HG03378 (cell line): ENCODE measurements around the gene TMEM11.
A peak's percentile ranks its signal among the peaks of the same experiment; 100 is the strongest.

Experiments used
- ATAC-seq: cut with Tn5 transposase; IDR thresholded peaks from one replicate; pipeline ENCODE4 v1.9.1; 2021; ENCODE audit warnings: mild to moderate bottlenecking, moderate library complexity; ENCODE audit not compliant: unreplicated experiment

TMEM11 gene

DNA sequence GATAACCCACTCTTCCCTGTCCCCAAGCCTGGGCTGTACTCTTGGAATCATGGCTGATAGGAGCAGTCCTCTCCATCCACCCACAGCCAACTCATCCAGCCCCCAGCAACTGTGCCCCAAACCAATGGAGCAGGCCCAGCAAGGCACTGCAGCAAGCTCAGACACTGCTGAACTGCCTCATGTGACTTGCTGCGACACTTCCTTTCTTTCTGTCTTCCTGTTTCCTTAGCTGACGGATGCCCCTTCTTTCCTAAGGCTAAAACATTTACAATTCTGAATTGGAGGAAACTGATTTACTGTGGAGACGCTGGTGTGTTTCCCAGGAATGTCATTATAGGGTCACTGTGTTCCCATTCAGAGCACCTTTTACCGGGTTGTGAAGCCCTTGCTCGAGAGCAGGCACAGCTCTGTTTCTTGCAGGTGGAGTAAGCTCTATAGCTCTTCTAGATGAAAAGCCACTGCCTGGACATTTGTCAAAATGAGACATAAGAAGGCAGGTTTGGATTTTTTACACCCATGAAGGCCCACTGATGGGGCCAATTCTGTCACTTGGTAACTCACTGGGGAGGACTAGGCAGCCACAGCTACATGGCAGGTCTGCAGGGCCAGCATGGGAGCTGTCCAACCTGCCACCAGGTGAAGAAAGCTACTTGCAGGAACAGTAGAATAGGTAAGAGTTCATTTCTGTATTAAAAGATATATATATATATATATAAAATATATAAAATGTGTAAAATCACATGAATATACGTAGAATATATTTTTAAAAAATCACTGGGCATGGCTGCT lies 27.4 kb downstream of the TMEM11 start:
- ATAC-seq, result no peak

DNA sequence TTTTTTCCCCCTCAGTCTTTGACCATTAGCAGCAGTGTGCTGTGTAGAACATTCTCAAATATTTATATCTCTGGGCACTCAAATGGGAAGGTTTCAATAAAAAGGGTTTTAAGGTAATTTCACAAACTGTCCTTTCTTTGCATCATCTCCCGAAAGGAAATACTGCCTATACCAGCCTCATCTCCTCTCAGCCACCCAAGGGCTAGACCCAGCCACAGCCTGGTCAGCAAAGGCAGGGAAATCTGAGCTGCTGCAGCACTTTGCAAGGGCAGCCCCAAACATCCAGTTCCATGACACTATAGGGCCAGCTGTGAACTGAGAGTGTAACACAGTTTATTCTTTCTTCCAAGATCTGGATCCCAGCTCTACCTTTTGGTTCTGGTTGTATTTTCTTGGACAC lies 28.9 kb downstream of the TMEM11 start:
- ATAC-seq, result no peak

DNA sequence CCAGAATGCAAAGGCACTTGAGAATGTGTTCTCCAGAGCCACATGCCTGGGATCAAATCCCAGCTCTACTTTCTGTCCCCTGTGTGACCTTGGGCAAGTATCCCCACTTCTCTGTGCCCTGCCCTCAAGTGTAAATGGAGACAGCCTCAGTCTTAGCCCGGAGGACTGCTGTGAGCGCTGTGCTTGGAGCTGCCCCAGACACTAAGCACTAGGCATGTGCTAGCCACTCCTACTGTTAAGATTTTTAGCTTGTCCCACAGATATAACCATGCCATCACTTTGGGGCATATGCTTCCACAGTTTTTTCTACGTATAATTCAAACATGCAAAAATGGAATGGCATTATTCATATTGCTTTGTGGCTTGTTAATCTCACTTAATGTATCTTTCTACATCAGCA lies 29.4 kb downstream of the TMEM11 start:
- ATAC-seq, result no peak

DNA sequence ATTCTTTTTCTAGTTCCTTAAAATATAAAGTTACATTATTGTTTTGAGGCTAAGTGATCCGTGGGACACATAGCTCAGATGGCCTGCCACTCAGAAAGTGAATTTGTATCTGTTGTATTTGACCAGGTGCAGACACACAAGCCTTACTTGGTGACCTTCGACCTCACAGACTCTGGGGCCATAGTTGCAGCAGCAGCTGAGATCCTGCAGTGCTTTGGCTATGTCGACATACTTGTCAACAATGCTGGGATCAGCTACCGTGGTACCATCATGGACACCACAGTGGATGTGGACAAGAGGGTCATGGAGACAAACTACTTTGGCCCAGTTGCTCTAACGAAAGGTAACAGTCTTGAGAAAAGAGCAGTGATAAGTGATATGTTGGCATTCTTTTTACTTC lies 30.5 kb downstream of the TMEM11 start:
- no peak for ATAC-seq

DNA sequence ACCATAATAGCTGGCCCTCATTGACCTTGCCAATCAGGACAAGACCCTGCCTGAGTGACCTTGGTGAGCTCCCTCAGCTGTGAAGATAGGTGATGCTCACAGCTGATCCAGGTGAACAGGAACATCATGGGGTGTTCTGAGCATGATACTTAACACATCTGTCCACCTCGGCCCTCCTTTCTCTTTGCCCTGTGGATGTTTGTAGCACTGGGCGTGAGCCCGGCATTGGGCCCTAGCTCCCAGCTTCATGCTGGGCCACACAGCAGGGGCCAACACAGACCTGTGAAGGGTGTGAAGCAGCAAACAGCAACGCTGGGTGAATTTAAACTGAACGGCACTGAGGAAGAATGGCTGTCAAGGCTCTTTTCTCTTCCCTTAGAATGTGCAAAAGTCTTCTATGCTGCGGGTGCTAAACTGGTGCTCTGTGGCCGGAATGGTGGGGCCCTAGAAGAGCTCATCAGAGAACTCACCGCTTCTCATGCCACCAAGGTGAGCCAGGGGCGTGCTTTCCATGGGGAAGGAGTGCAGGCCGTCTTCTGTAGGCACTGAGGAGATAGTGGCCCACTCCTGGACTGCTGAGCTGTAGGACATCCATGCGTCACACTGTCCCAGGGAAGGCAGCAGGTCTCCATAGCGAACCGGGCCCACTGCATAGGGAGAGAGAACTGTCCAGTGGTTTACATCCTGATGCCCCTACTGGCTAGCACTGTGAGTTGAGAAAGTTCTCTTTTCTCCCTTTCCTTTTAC lies 35.9 kb downstream of the TMEM11 start:
- ATAC-seq, result no peak

DNA sequence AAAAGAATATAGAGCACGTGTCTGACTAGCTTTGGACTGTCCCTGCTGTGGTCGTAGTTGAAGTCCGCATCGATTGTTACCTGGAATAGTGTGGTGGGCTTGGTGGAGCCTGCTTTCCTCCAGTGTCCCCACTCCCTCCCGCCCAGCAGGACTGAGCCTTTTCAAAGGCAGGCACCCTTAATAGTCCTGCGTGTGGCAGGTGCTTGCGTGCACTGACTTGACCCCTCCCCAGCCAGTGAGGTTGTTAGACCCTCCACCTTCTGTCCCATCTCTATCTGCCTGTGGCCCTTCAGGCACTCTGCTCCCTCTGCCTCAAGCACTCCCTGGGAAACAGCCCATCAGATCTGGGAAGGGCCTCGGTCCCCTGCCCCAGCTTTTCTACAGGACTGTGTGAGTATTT lies 36.6 kb downstream of the TMEM11 start:
- ATAC-seq, result no peak

DNA sequence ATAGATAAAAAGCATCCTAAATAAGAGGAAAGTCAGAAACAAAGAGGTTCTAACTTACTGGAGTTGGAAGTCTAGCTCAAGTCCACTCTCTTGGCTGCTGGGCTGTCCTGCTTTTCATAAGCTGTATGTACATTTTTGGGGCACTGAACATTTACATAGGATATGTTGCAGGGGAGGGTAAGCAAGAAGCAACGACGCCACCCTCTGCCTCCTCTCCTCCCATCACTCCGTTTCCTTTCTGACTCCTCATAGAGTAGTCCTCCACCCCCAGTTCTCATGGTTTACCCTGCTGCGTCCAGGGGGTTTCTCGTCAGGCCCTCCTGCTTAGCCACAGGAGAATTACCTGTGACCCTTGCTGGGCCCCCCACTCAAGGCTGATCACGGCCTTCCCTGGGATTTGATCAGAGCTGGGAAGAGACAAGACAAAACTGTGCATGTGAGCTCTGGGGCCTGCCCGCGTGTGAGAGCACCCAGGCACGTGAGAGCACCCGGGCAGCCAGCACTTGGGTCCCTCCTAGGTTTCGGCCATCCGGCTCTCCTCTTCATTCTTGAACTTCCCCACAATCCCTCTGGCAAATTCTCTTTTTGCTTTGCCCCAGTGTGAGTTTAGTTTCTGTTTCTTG lies 37.1 kb downstream of the TMEM11 start:
- ATAC-seq, result no peak

DNA sequence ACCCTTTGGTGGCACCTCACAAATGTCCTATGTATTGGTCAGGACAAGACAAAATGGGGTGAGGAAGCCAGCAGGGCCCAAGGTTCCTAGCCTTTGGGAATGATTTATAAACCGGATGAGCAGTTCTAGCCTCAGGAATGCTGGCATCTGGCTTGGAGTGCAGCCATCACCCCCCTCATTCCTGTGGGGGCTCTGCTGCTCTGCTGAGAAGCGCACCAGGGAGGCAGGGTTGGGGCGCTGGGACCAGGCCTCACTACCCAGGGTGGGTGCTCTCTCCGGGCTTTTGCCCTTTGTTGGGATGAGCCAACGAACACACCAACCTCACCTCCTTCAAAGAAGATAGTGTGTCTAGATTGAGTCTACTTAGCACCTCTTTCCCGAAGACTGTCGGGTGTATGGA lies 39.2 kb downstream of the TMEM11 start:
- no peak for ATAC-seq

DNA sequence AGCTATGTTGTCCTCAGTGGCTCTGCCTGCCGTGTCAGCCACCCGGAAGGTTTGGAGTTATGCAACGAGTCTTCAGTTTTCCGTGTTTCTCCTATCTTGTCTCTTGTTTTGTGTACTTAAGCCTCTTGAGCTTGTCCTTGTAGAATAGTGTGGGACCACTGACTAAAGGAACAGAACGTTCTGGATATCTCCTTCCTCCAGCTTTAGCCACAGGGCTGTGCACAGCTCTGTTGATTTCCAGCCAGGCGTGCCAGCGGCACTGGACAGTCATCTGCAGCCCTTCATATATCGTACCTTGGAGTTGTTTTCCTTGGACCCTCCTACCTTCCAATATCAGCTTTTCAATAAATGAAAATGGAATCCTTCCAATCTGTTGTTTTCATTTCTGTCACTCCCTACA lies 39.8 kb downstream of the TMEM11 start:
- ATAC-seq, result no peak

DNA sequence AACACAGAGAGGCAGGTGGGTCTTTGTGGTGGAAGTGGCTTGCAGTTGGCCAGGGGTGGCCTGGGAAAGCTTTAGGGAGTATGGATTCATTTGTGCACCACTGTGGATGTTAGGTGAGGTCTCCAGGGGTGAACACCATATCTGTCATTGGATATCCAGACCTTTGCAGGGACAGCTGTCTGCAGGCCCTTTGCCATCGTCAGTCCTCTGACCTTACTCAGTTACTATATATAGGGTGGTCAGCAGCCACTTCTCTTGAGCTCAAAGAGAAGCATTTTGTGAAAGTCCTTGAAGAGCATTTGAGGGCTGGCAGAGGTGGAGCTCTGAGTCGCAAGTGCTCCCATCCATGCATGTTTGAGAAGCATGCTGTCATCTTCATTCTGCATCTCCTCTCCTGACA lies 40.4 kb downstream of the TMEM11 start:
- ATAC-seq, result no peak

DNA sequence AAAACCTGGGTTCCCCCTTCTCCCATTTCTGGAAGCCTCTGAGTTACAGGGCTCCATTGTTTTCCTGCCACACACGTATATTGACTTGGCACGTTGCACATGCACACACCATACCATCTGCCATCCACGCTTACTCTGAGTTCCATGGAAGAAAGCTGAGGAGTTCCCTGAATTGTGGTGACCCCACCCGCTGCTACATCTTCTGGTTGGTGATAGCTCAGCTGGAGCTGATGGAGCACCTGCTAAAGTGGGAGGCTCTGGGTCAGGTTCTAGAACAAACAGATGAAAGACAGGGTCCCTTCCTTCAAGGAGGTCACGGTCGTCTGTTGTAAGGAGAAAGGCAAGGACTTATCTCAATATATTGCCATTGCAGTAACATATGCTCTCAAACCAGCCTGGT lies 41.1 kb downstream of the TMEM11 start:
- no peak for ATAC-seq

DNA sequence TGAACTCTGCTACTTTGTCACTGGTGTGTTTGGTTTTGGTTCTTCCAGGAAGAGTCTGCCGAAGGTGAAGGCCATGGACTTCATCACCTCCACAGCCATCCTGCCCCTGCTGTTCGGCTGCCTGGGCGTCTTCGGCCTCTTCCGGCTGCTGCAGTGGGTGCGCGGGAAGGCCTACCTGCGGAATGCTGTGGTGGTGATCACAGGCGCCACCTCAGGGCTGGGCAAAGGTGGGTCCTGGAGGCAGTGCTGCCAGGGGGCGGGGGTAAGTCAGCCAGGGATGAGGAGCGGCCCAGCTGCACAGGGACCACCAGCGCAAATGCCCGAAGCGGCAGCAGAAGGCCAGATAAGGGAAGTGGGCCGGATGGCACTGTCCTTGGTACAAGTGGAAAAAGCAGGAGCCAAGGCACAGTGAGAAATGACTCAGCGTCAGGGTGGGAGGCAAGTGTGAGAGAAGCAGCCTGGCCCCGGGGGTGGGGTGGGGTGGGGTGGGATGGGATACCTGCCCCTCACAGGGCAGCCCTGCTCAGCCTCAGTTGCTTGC lies 41.9 kb downstream of the TMEM11 start:
- no peak for ATAC-seq

DNA sequence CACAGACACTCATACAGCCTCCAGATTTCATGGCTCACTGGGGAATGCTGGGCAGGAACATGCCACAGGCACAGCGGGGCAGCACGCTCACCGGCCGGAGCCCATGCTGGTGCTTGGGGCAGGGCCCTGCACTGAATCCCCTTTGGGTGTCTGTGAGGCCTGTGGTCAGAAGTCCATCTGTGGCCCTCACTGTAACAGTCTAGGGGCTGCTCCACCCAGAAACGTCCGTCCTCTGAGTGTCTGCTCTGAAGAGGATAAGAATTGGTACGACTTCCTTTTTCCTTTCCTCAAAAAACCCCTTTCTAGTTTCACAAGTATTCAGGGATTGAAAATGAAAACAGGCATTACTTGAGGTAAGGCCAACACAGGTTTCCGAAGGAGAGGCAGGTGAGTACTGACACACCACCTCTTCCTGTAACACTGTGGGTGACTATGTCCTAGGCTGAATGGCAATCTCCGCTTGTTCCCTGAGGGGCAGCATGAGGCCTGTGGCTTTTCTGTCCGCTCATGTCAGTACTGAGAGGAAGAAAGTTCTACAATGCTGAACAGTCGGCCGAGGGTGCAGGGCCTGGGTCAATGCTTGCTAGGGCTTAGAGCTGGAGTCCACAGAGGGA lies 42.5 kb downstream of the TMEM11 start:
- peak; percentile 70 for ATAC-seq

DNA sequence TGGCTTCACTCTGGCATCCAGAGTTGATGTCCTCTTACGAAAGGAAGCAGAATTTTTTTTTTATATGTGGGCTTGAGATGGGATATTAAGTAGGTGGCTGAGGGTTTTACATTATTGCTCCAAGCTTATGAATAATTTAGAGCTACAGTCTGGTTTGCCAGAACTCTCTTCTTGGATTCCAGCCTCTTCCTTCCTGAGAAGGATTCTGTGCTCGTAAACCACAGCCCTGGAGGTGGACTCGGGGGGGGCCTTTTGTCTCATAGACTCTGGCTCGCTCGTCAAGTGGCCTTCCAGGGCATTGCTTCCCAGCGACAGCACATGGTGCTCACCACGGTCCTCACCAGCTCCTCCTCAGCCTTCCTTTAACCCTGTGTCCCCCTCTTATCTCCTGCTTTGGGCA lies 43.2 kb downstream of the TMEM11 start:
- ATAC-seq, result no peak

DNA sequence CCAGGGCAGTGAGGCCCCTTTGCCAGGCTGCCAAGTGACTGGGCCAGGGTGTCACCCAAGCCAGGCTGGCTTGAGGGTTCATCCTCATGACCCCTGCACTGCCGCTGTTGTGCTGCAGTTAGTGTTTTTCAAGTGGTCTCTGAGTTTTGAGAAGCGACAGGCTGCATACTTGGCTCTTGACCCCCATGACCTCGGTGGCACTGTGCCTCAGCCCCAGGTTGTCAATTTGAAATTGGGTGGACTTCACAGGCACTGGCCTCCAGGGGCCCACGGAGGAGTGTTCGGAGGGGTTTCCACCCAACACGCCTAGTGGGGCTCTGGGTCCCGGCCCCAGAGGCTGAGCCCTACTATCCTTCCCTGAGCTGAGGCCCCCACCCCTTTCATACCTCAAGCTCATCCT lies 44.5 kb downstream of the TMEM11 start:
- no peak for ATAC-seq

DNA sequence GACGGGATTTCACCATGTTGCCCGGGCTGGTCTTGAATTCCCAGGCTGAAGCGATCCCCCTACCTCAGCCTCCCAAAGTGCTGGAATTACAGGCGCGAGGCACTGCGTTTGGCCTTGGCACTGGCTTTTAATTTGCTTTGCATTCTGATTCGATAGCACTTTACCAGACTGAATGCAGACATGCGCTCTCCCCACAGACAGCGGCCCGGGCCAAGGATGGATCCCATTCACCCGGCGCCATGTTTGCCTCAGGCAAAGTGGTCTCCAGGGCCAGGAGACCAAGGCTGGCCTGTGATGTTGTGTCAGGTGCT lies 45.5 kb downstream of the TMEM11 start:
- no peak for ATAC-seq

DNA sequence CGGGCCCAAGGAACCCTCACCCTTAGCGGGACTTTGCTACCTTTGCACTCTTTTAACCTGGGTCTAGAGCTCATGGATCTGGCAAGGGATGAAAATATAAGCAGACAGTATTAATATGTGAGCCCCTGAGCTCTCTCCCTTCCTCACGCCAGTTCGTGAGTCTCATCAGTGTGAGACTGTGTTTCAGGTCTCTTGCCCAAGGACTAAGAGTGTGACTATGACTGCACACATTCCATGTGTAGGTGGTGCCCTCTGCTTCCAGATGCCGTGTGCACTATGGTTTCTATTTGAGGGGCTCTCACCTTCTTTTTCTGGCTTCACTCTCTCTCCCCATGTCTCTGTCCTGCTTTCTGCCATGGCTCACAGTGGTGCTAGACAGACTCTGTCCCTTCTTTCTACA lies 46.7 kb downstream of the TMEM11 start:
- ATAC-seq, result no peak

DNA sequence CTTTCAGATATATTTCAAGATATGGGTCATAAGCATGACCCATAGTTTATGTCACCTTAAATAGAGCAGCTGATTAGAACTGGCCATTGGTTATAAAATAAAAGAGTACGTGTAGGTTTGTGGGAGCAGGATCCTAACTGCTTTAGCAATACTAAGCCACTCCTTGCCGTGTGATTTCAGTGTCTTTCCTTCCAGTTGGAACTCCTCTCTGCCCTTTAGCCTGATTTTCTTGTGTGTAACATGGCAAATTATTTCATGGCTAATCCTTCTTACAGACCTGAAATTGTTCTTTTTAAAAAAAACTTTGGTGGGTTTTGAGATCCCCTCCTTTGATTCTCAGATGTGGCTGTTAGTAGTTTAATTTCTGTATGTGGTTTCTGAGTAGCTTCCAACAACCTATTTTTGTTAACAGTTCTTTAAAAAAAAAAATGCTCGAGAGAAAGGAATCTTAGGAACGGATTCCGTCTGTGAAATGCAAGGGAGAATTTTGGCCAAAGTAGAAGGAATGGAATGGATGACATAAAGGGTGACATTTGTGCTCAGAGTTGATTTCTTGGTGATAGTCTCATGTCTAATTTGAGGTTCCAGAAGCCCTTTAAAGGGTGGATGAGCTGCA lies 47.3 kb downstream of the TMEM11 start:
- no peak for ATAC-seq

DNA sequence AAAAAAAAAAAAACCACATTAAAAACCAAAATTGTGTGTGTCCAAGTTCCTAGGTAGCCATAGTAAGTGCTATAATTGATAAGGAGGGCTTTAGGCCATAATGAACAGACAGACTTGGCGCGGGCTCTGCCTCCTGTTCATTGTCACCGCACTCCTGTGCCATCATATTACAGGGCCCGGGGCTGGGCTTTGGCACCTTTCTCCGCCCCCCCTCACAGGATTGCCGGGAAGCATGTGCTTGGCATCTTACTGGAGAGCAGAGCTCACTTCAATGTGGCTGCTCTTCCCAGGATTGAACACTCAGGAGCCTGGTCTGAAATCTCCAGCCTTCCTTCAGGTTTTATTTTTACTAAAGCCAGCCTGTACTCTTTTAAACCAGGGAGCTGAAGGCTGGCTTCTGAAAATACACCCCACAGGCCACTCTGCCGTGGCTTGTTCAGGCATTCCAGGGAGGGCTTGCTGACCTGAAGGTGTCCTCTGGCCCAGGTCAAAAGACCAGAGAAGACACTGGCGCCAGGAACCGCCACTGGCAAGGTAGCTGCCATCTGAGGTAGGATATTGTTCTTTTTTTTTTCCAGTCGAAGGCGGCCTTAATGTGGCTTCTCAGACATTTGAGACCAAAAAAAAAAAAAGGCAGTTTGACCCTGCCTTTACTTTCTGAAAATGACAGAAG lies 47.9 kb downstream of the TMEM11 start:
- no peak for ATAC-seq

DNA sequence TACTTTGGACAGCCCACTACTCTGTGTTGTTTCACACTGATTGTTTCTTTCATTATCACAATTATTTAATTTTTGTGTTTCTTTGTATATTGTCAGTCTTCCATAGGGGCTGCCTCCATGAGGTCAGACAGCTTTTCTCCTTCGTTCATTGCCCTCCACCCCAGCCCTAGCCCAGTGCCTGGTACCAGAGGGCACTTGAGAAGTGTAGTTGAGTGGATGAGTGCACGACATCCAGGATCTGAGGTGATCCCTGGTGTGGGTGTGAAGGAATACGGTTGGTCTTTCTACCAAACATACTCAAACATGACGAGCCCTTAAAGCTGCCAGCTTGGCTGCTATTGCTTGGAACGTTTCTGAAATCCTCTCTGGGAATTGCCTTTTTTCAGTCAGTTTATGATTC lies 49.3 kb downstream of the TMEM11 start:
- no peak for ATAC-seq

DNA sequence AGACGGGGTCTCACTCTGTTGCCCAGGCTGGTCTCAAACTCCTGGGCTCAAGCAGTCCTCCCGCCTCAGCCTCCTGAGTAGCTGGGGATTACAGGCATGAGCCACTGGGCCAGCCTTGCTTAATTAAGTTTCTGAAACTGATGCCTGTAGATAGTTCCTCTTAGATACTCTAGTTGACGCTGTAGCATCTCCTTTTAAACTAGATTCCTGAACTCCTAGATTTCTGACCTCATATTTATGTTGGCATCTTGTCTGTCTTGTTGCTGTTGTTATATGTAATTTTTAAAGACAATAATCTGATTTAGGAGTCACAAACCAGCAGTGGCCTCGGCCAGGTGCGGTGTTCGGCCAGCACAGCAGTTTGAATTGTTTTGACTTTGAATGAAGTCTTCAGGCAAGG lies 49.7 kb downstream of the TMEM11 start:
- ATAC-seq, result no peak
